ENCODE data around the gene HS1BP3. TPM values are rescaled to one million over a fixed set of nuclear protein-coding genes. Genes with fewer than 3 reads are reported as not detected.

Gene HS1BP3
- total RNA-seq, 1 donor from 2014 or later: 14.4 TPM

- DNase-seq (ENCODE audit: low read depth): peak; percentile 89
- no peak overlapping the region for H3K4me3 ChIP-seq (ENCODE audit: low read depth, low read length)
- TF ChIP-seq, protein P1, sequence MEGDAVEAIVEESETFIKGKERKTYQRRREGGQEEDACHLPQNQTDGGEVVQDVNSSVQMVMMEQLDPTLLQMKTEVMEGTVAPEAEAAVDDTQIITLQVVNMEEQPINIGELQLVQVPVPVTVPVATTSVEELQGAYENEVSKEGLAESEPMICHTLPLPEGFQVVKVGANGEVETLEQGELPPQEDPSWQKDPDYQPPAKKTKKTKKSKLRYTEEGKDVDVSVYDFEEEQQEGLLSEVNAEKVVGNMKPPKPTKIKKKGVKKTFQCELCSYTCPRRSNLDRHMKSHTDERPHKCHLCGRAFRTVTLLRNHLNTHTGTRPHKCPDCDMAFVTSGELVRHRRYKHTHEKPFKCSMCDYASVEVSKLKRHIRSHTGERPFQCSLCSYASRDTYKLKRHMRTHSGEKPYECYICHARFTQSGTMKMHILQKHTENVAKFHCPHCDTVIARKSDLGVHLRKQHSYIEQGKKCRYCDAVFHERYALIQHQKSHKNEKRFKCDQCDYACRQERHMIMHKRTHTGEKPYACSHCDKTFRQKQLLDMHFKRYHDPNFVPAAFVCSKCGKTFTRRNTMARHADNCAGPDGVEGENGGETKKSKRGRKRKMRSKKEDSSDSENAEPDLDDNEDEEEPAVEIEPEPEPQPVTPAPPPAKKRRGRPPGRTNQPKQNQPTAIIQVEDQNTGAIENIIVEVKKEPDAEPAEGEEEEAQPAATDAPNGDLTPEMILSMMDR (conservative IDR thresholded peaks at IDR 0.05; ENCODE audit: low read depth, low read length): no peak
Measured at GRCh38 chr2:20577495-20578235, 73.2 kb downstream of the HS1BP3 start.

GRCh38 chr2:20576598-20577115, 74.2 kb downstream of the HS1BP3 start:
- DNase-seq (ENCODE audit: low read depth): no peak
- H3K4me3 ChIP-seq (ENCODE audit: low read depth, low read length): no peak overlapping the region
- TF ChIP-seq, protein P1 (conservative IDR thresholded peaks at IDR 0.05; ENCODE audit: low read depth, low read length): no peak

DNA sequence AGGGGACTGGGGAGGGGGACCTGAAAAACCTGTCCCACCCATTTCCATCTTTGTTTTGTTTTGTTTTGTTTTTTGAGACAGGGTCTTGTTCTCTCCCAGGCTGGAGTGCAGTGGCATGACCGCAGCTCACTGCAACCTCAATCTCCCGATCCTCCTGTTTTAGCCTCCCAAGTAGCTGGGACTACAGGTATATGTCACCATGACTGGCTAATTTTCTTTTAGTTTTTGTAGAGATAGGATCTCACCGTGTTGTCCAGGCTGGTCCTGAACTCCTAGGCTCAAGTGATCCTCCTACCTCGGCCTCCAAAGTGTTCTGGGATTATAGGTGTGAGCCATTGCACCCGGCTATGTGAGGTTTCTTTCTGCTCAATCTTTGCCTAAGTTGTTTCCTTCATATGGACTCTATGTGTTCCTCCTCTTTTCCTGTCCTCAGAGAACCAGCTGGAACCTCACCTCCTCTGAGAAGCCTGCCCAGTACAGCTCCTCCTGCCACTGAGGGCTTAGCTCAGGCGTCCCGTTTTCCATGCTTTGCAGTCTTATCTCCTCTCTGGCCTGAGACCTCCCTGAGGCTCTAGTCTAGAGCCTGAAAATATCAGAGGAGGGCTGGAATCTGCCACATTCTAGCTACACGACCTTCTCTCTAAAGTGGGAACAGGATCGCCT, 74.8 kb downstream of the HS1BP3 start:
- no peak for DNase-seq (ENCODE audit: low read depth)
- H3K4me3 ChIP-seq (ENCODE audit: low read depth, low read length): no peak overlapping the region
- TF ChIP-seq, protein P1 (conservative IDR thresholded peaks at IDR 0.05; ENCODE audit: low read depth, low read length): no peak

GRCh38 chr2:20575414-20575813, 75.5 kb downstream of the HS1BP3 start:
- DNase-seq (ENCODE audit: low read depth): no peak
- H3K4me3 ChIP-seq (ENCODE audit: low read depth, low read length): no peak overlapping the region
- TF ChIP-seq, protein P1 (conservative IDR thresholded peaks at IDR 0.05; ENCODE audit: low read depth, low read length): no peak

DNA sequence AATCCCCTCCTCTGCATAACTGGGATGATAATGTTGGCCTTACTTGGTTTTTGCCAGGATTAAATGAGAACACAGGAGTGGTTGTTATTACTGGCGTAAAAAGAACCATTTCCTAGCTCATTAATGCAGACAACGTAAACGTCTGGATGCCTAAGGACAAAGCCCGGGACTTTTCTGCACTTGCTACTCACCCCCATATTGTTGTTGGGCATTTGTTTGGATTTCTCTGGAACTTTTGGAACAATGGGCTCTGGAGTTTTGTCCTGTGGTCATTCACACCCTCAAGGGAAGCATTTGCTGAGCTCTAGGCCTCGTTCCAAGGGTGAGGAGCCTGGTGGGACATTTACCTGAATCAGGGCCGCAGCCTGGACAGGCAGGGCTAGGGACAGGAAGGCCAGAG, 76.0 kb downstream of the HS1BP3 start:
- no peak for DNase-seq (ENCODE audit: low read depth)
- TF ChIP-seq, protein P1 (conservative IDR thresholded peaks at IDR 0.05; ENCODE audit: low read depth, low read length): no peak
- H3K4me3 ChIP-seq (ENCODE audit: low read depth, low read length): no peak overlapping the region

DNA sequence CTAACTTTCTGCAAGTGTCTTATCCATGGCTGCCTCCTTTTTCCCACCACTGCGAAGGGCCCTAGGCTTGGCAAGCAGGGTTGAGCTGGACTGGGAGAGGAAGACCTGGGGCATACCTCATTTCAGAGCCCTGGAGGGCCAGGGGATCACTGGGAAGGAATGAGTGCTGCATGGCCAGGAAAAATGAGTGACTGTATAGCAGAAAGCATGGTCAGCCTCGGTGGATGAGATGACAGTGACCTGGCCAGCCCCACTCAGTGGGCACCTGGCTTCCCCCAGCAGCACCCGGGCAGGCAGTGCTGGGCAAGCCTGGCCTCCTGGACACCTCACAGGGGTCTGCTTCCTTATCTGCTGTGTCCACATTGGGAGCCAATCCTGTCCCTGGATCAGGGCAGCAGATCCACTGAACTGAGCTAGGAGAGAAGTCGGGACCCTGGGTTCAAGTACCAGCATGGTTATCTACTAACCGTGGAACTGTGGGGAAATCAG, 76.4 kb downstream of the HS1BP3 start:
- TF ChIP-seq, protein P1 (conservative IDR thresholded peaks at IDR 0.05; ENCODE audit: low read depth, low read length): no peak
- DNase-seq (ENCODE audit: low read depth): no peak
- H3K4me3 ChIP-seq (ENCODE audit: low read depth, low read length): no peak overlapping the region
